IMR-90 (cell line): Measurements from ENCODE around the gene ATRN. TPM values are rescaled to one million over a fixed set of nuclear protein-coding genes. Genes with fewer than 3 reads are reported as not detected.

Experiments
- ATAC-seq: fragments of 200-7000 bp; cut with Tn5 transposase; 2 replicates; pipeline ENCODE4 v1.9.1; 2020; ENCODE audit warnings: low read depth, mild to moderate bottlenecking, moderate library complexity
- BruUV-seq: library from RNA; stranded (reverse); fragments of 400-500 nt; replicated peaks from 2 replicates; lab custom pipeline; 2021; lab: Mats Ljungman, UMichigan
- CTCF ChIA-PET: fragments of 300-600 bp; formaldehyde crosslinking; extraction: SDS; loops from one replicate; lab custom pipeline; 2021; ENCODE audit warnings: antibody characterized with exemption; lab: Yijun Ruan, JAX
- POLR2A ChIA-PET: fragments of 300-600 bp; sonication (Branson Sonifier 250); formaldehyde crosslinking; loops from one replicate; lab custom pipeline; 2022; ENCODE audit warnings: antibody characterized with exemption; ENCODE audit not compliant: unreplicated experiment; lab: Charles Lee
- DNase-seq: peaks from one replicate; pipeline ENCODE4 v3.0.0; 2013
- H2AFZ ChIP-seq: replicated peaks from 2 replicates; pipeline ENCODE3; 2013; ENCODE audit warnings: low read length, mild to moderate bottlenecking; ENCODE audit not compliant: poor library complexity
- H2AK5ac ChIP-seq: 2 replicates; pipeline ENCODE4 v1.6.1; 2013; ENCODE audit warnings: low read depth, low read length, inconsistent platforms
- H2AK9ac ChIP-seq: replicated peaks from 2 replicates; pipeline ENCODE3; 2013; ENCODE audit warnings: mild to moderate bottlenecking, low read depth, low read length, moderate library complexity; ENCODE audit not compliant: poor library complexity
- H2BK120ac ChIP-seq: 2 replicates; pipeline ENCODE4 v1.6.1; 2013; ENCODE audit warnings: low read depth, low read length, inconsistent platforms
- H2BK15ac ChIP-seq: 3 replicates; pipeline ENCODE4 v1.6.1; 2013; ENCODE audit warnings: low read depth, low read length, inconsistent platforms
- H2BK20ac ChIP-seq: 2 replicates; pipeline ENCODE4 v1.6.1; 2013; ENCODE audit warnings: low read depth, mild to moderate bottlenecking, inconsistent platforms, low read length, moderate library complexity
- H2BK5ac ChIP-seq: 2 replicates; pipeline ENCODE4 v1.6.1; 2013; ENCODE audit warnings: mild to moderate bottlenecking, low read depth, low read length, inconsistent platforms; ENCODE audit not compliant: poor library complexity, severe bottlenecking
- H3K14ac ChIP-seq: replicated peaks from 2 replicates; pipeline ENCODE4 v1.6.1; 2013; ENCODE audit warnings: low read depth, low read length, inconsistent platforms
- H3K18ac ChIP-seq: 2 replicates; pipeline ENCODE4 v1.6.1; 2013; ENCODE audit warnings: low read depth, low read length, control low read depth
- H3K23ac ChIP-seq: 2 replicates; pipeline ENCODE4 v1.6.1; 2013; ENCODE audit warnings: low read depth, low read length, inconsistent platforms
- H3K27ac ChIP-seq: 2 replicates; pipeline ENCODE4 v1.5.1; 2013; ENCODE audit warnings: mild to moderate bottlenecking, control low read depth, low read length; ENCODE audit not compliant: insufficient read depth
- H3K27me3 ChIP-seq: 2 replicates; pipeline ENCODE4 v1.6.1; 2013; ENCODE audit warnings: low read length; ENCODE audit not compliant: control insufficient read depth, insufficient read depth
- H3K36me3 ChIP-seq: 2 replicates; pipeline ENCODE4 v1.6.1; 2013; ENCODE audit warnings: low read length, mixed read lengths; ENCODE audit not compliant: control insufficient read depth, insufficient read depth
- H3K4ac ChIP-seq: 2 replicates; pipeline ENCODE4 v1.6.1; 2013; ENCODE audit warnings: low read depth, low read length, inconsistent platforms
- H3K4me1 ChIP-seq: 2 replicates; pipeline ENCODE4 v1.6.1; 2013; ENCODE audit warnings: low read length, mixed read lengths; ENCODE audit not compliant: control insufficient read depth, insufficient read depth
- H3K4me2 ChIP-seq: 2 replicates; pipeline ENCODE4 v1.6.1; 2013; ENCODE audit warnings: low read depth, mild to moderate bottlenecking, control low read depth, low read length, moderate library complexity
- H3K4me3 ChIP-seq: 2 replicates; pipeline ENCODE4 v1.5.1; 2013; ENCODE audit warnings: low read depth, mild to moderate bottlenecking, control low read depth, low read length, moderate library complexity; ENCODE audit not compliant: insufficient read depth
- H3K56ac ChIP-seq: 2 replicates; pipeline ENCODE4 v1.6.1; 2013; ENCODE audit warnings: low read length, inconsistent platforms; ENCODE audit not compliant: insufficient read depth; ENCODE audit errors: extremely low read depth
- H3K79me1 ChIP-seq, 2 experiments: 2 replicates each; pipeline ENCODE4 v1.6.1; 2013; ENCODE audit warnings: low read length in 2 of 2, inconsistent platforms in 1 of 2, low read depth in 1 of 2
- H3K9ac ChIP-seq: 2 replicates; pipeline ENCODE4 v1.6.1; 2013; ENCODE audit warnings: low read depth, low read length, control low read depth
- H3K9me1 ChIP-seq: 2 replicates; pipeline ENCODE4 v1.6.1; 2013; ENCODE audit warnings: low read length, inconsistent platforms; ENCODE audit not compliant: insufficient read depth
- H3K9me3 ChIP-seq: 2 replicates; pipeline ENCODE4 v1.6.1; 2013; ENCODE audit warnings: low read length; ENCODE audit not compliant: control insufficient read depth, insufficient read depth
- H4K20me1 ChIP-seq: 2 replicates; pipeline ENCODE4 v1.6.1; 2013; ENCODE audit warnings: low read length, inconsistent platforms; ENCODE audit not compliant: insufficient read depth
- H4K5ac ChIP-seq: 2 replicates; pipeline ENCODE4 v1.6.1; 2013; ENCODE audit warnings: mild to moderate bottlenecking, low read depth, low read length, control low read depth
- H4K8ac ChIP-seq, 2 experiments: 2 replicates each; pipeline ENCODE4 v1.6.1; 2013; ENCODE audit warnings: low read depth in 2 of 2, low read length in 2 of 2, control low read depth in 1 of 2, inconsistent platforms in 1 of 2
- H4K91ac ChIP-seq: 2 replicates; pipeline ENCODE4 v1.6.1; 2013; ENCODE audit warnings: low read depth, low read length, inconsistent platforms; ENCODE audit not compliant: insufficient read depth
- BHLHE40 ChIP-seq: fragments of 150-350 bp; IDR thresholded peaks from 2 replicates; pipeline ENCODE4 v1.6.1; 2016; ENCODE audit warnings: mild to moderate bottlenecking, low read depth, low read length
- CEBPB ChIP-seq: IDR thresholded peaks from 2 replicates; pipeline ENCODE4 v1.6.1; 2012; ENCODE audit warnings: low read depth, low read length, improper control_type of control experiment
- CHD1 ChIP-seq: IDR thresholded peaks from 2 replicates; pipeline ENCODE4 v1.6.1; 2012; ENCODE audit warnings: low read depth, low read length, improper control_type of control experiment
- CTCF ChIP-seq: conservative IDR thresholded peaks from 2 replicates; pipeline ENCODE4 v1.5.1; 2012; ENCODE audit warnings: mild to moderate bottlenecking, low read depth, low read length, improper control_type of control experiment
- MAFK ChIP-seq: IDR thresholded peaks from 2 replicates; pipeline ENCODE4 v1.6.1; 2012; ENCODE audit warnings: low read depth, low read length, improper control_type of control experiment
- MXI1 ChIP-seq: IDR thresholded peaks from 2 replicates; pipeline ENCODE4 v1.6.1; 2012; ENCODE audit warnings: low read depth, mild to moderate bottlenecking, low read length, moderate library complexity, borderline replicate concordance
- NFE2L2 ChIP-seq: fragments of 150-350 bp; IDR thresholded peaks from 2 replicates; pipeline ENCODE4 v1.6.1; 2016; ENCODE audit warnings: low read depth, mild to moderate bottlenecking, low read length
- POLR2A ChIP-seq: IDR thresholded peaks from 2 replicates; pipeline ENCODE4 v1.6.1; 2012; ENCODE audit warnings: mild to moderate bottlenecking, low read depth, low read length
- RAD21 ChIP-seq: IDR thresholded peaks from 2 replicates; pipeline ENCODE4 v1.6.1; 2012; ENCODE audit warnings: low read length, improper control_type of control experiment
- RCOR1 ChIP-seq: IDR thresholded peaks from 2 replicates; pipeline ENCODE4 v1.6.1; 2012; ENCODE audit warnings: mild to moderate bottlenecking, low read length, improper control_type of control experiment; ENCODE audit not compliant: insufficient replicate concordance
- WGBS, 2 experiments: methylation state at CpG; one replicate each; pipeline versions ENCODE4 v1.1.5 to v1.1.7; 2013; ENCODE audit warnings: missing lambda C conversion rate in 2 of 2; ENCODE audit not compliant: insufficient read length in 1 of 2; ENCODE audit errors: extremely low coverage in 2 of 2; 5-methylcytosine and 5-hydroxymethylcytosine counted together
- dilution Hi-C: fragments of 300-500 bp; cut with HindIII; formaldehyde crosslinking; loops from one replicate; pipeline ENCODE4 v1.14.3; 2018; ENCODE audit warnings: low sequenced_read_pairs; ENCODE audit not compliant: unreplicated experiment
- in situ Hi-C: fragments of 300-500 bp; cut with MboI; formaldehyde crosslinking; loops from 3 replicates; pipeline ENCODE4 v1.14.3; 2019; ENCODE audit warnings: low sequenced_read_pairs, inconsistent platforms, mixed read lengths
- intact Hi-C: fragments of 100-400 bp; cut with micrococcal nuclease; formaldehyde crosslinking; loops from 2 replicates; pipeline ENCODE4 v1.10.0; 2022
- polyA plus RNA-seq, 3 experiments: library from polyadenylated mRNA; depleted of rRNA; stranded (reverse); fragments of >200 nt; gene quantifications; 2 replicates each; pipeline ENCODE4 v1.2.3, GENCODE V29; 2012; ENCODE audit warnings: low replicate concordance in 1 of 3
- total RNA-seq: library from RNA; depleted of rRNA; stranded (reverse); fragments of >200 nt; gene quantifications from 2 replicates; pipeline ENCODE4 v1.2.3, GENCODE V29; 2012

ATRN gene
- total and polyA plus RNA-seq, 2 of the 4 experiments (the other 2 are of a cell fraction): 32.3 to 46.2 TPM

GRCh38 chr20:3697588-3698305, 226.9 kb downstream of the ATRN start:
- Histone ChIP-seq H2BK20ac (no peak overlapping the region), H3K18ac (no peak overlapping the region), H2BK15ac (no peak overlapping the region), H3K9me1 (no peaks in the 10 kb centered on the region), H3K56ac (no peak overlapping the region), H3K9me3 (peaks cover 4% of the 10 kb centered on the region; the same call in 1 of the 2 replicates), H4K20me1 (no peaks in the 10 kb centered on the region), H3K9ac (no peak overlapping the region), H2BK5ac (no peak overlapping the region), H4K91ac (no peak overlapping the region), H3K4me2 (no peak overlapping the region), H2AK5ac (no peak overlapping the region), H3K4ac (no peak overlapping the region), H3K27me3 (peaks cover 34% of the 10 kb centered on the region; the same call in 1 of the 2 replicates), H3K36me3 (no peaks in the 10 kb centered on the region), H3K4me3 (no peak overlapping the region), H3K79me1 (no peaks in the 10 kb centered on the region), H4K5ac (no peak overlapping the region), H3K4me1 (no peaks in the 10 kb centered on the region), H2AFZ (no peak overlapping the region), H2AK9ac (peak overlapping the region; percentile 15), H4K8ac (no peak overlapping the region), H2BK120ac (no peak overlapping the region), H3K27ac (no peak overlapping the region), H3K14ac (no peak overlapping the region), H3K23ac (no peak overlapping the region)
- in situ Hi-C loops (no loop called here), intact Hi-C loops (no loop called here), dilution Hi-C loops (no loop called here)
- TF ChIP-seq MXI1: no peak
- no peak for TF ChIP-seq CTCF
- no peak for TF ChIP-seq CEBPB
- TF ChIP-seq POLR2A: no peak
- TF ChIP-seq BHLHE40: no peak
- TF ChIP-seq NFE2L2: no peak
- no peak for TF ChIP-seq MAFK
- no peak for TF ChIP-seq RAD21
- TF ChIP-seq CHD1: no peak
- TF ChIP-seq RCOR1: no peak
- DNase-seq (no peak), ATAC-seq (no peak)
- ChIA-PET POLR2A (no interaction called here), CTCF (interaction anchor here (0.6 kb wide), 1 partner anchor 300 kb away, joined by 3 read pairs; no protein-coding TSS in a partner anchor)
- no TSS peak for BruUV-seq
- 47% methylated on average over 2 of the region's 18 CpGs; no CpG with 5 or more reads in 1 of the 2 experiments for WGBS, 2 experiments
